Measurements from ENCODE around the gene ZCCHC2. TPM values are rescaled to one million over a fixed set of nuclear protein-coding genes. Genes with fewer than 3 reads are reported as not detected.
A peak's percentile ranks its signal among the peaks of the same experiment; 100 is the strongest.

ZCCHC2 gene
- total and polyA plus RNA-seq, 2 of the 4 experiments (the other 2 are of a cell fraction) = 3.2 to 3.6 TPM

- no peak for TF ChIP-seq MAFK (IDR thresholded peaks at IDR 0.05; ENCODE audit: low read depth, low read length)
Observed at GRCh38 chr18:62590799-62591590, 68.2 kb downstream of the ZCCHC2 start (continued).

- Histone ChIP-seq H2BK5ac (ENCODE audit: low read depth, low read length, poor library complexity, severe bottlenecking) (no peak overlapping the region), H3K23ac (ENCODE audit: low read depth, low read length) (no peak overlapping the region; the same call in 1 of the 2 replicates), H3K4ac (ENCODE audit: low read depth, low read length) (no peak overlapping the region), H4K20me1 (ENCODE audit: insufficient read depth, low read length) (no peaks in the 10 kb centered on the region), H3K4me2 (ENCODE audit: low read depth, low read length) (peak overlapping the region; percentile 50; the same call in 1 of the 2 replicates), H3K4me1 (ENCODE audit: control insufficient read depth, insufficient read depth, low read length) (no peaks in the 10 kb centered on the region; the same call in 1 of the 2 replicates), H4K5ac (ENCODE audit: low read depth, low read length) (no peak overlapping the region), H4K91ac (ENCODE audit: insufficient read depth, low read depth, low read length) (no peak overlapping the region), H3K9me3 (ENCODE audit: control insufficient read depth, insufficient read depth, low read length) (peaks cover 2% of the 10 kb centered on the region; the same call in 1 of the 2 replicates), H2BK120ac (ENCODE audit: low read depth, low read length) (no peak overlapping the region), H2AK9ac (replicated peaks; ENCODE audit: low read depth, low read length, poor library complexity) (no peak overlapping the region), H2BK15ac (ENCODE audit: low read depth, low read length) (no peak overlapping the region), H3K9ac (ENCODE audit: low read depth, low read length) (no peak overlapping the region), H2AFZ (replicated peaks; ENCODE audit: low read length, poor library complexity) (peak overlapping the region; percentile 66), H2BK20ac (ENCODE audit: low read depth, low read length) (no peak overlapping the region), H3K56ac (ENCODE audit: extremely low read depth, insufficient read depth, low read length) (no peak overlapping the region), H3K18ac (ENCODE audit: low read depth, low read length) (no peak overlapping the region), H3K36me3 (ENCODE audit: control insufficient read depth, insufficient read depth, low read length) (no peaks in the 10 kb centered on the region), H3K14ac (replicated peaks; ENCODE audit: low read depth, low read length) (no peak overlapping the region), H3K4me3 (ENCODE audit: insufficient read depth, low read depth, low read length) (no peak overlapping the region; the same call in 1 of the 2 replicates), H4K8ac (ENCODE audit: low read depth in 2 of 2, low read length in 2 of 2) (no peak overlapping the region), H3K79me1 (ENCODE audit: low read depth in 1 of 2, low read length in 2 of 2) (no peaks in the 10 kb centered on the region), H3K27me3 (ENCODE audit: control insufficient read depth, insufficient read depth, low read length) (peaks cover 47% of the 10 kb centered on the region), H3K9me1 (ENCODE audit: insufficient read depth, low read length) (no peaks in the 10 kb centered on the region), H3K27ac (ENCODE audit: insufficient read depth, low read length) (no peak overlapping the region), H2AK5ac (ENCODE audit: low read depth, low read length) (no peak overlapping the region)
- in situ Hi-C loops (cut with MboI; ENCODE audit: low sequenced_read_pairs) = loop anchor here (5.0 kb wide), 1 partner anchor 406 kb away; no protein-coding TSS in a partner anchor
- ATAC-seq (ENCODE audit: low read depth) = peak; percentile 59
- dilution Hi-C loops (cut with HindIII; ENCODE audit: low sequenced_read_pairs, unreplicated experiment) = no loop called here
- no peak for DNase-seq
- ChIA-PET CTCF (no interaction called here), POLR2A (ENCODE audit: unreplicated experiment) (no interaction called here)
- no TSS peak for BruUV-seq (replicated peaks)
- intact Hi-C loops (cut with micrococcal nuclease) = no loop called here
- WGBS, 2 experiments (ENCODE audit: extremely low coverage in 2 of 2, insufficient read length in 1 of 2) = 2% methylated on average over 23 of the region's 90 CpGs; no CpG with 5 or more reads in 1 of the 2 experiments
- TF ChIP-seq CEBPB (IDR thresholded peaks at IDR 0.05; ENCODE audit: low read depth, low read length) (no peak), POLR2A (IDR thresholded peaks at IDR 0.05; ENCODE audit: low read depth, low read length) (no peak), SMC3 (IDR thresholded peaks at IDR 0.05; ENCODE audit: low read depth, low read length) (no peak), NFE2L2 (IDR thresholded peaks at IDR 0.05; ENCODE audit: low read depth, low read length) (no peak), RFX5 (IDR thresholded peaks at IDR 0.05; ENCODE audit: low read depth, low read length) (no peak), BHLHE40 (IDR thresholded peaks at IDR 0.05; ENCODE audit: low read depth, low read length) (no peak), CTCF (conservative IDR thresholded peaks at IDR 0.05; ENCODE audit: low read depth, low read length) (no peak), RAD21 (IDR thresholded peaks at IDR 0.05; ENCODE audit: low read length) (no peak), ELK1 (IDR thresholded peaks at IDR 0.05; ENCODE audit: borderline replicate concordance, low read depth, low read length) (no peak), MAZ (IDR thresholded peaks at IDR 0.05; ENCODE audit: borderline replicate concordance, low read depth, low read length) (no peak), RCOR1 (IDR thresholded peaks at IDR 0.05; ENCODE audit: insufficient replicate concordance, low read length) (no peak)
Observed at GRCh38 chr18:62596145-62597005, 73.5 kb downstream of the ZCCHC2 start.

Data from IMR-90 (cell line).